Common myeloid progenitor, CD34-positive (primary cell): Measurements from ENCODE around the gene DOK3. TPM values are rescaled to one million over a fixed set of nuclear protein-coding genes. Genes with fewer than 3 reads are reported as not detected.

Experiments
- CTCF ChIA-PET: fragments of 350-600 bp; sonication (Branson Sonifier 250); formaldehyde crosslinking; loops from one replicate; lab custom pipeline; 2021; ENCODE audit warnings: antibody characterized with exemption; lab: Charles Lee
- POLR2A ChIA-PET: fragments of 350-600 bp; sonication (Branson Sonifier 250); formaldehyde crosslinking; loops from one replicate; lab custom pipeline; 2021; ENCODE audit warnings: antibody characterized with exemption; lab: Charles Lee
- DNase-seq, 3 donors: peaks; one replicate each; pipeline versions ENCODE4 v3.0.0 to v3.0.0-alpha.2; 2013
- H3K27ac ChIP-seq, 2 experiments: 1 replicate in 1 of 2; 2 replicates in 1 of 2; pipeline ENCODE4 v1.7.0; 2013; ENCODE audit warnings: inconsistent platforms in 2 of 2, low read length in 2 of 2, mild to moderate bottlenecking in 2 of 2, low read depth in 1 of 2, moderate library complexity in 1 of 2; ENCODE audit not compliant: severe bottlenecking in 2 of 2, insufficient read depth in 1 of 2, poor library complexity in 1 of 2
- H3K27me3 ChIP-seq, 5 experiments: replicated peaks in 2 of 5; 1 replicate in 3 of 5; 2 replicates in 2 of 5; pipeline versions ENCODE4 v1.6.1 to v1.7.0; 2013; ENCODE audit warnings: low read length in 4 of 5, mild to moderate bottlenecking in 2 of 5, moderate library complexity in 2 of 5, inconsistent platforms in 1 of 5; ENCODE audit not compliant: insufficient read depth in 5 of 5, control insufficient read depth in 4 of 5
- H3K36me3 ChIP-seq, 4 experiments: 1 replicate in 2 of 4; 2 replicates in 2 of 4; pipeline versions ENCODE4 v1.6.1 to v1.7.0; 2013; ENCODE audit warnings: low read length in 3 of 4, control low read depth in 1 of 4, mild to moderate bottlenecking in 1 of 4; ENCODE audit not compliant: control insufficient read depth in 4 of 4, insufficient read depth in 4 of 4
- H3K4me1 ChIP-seq, 4 experiments: 1 replicate in 3 of 4; 2 replicates in 1 of 4; pipeline versions ENCODE4 v1.6.1 to v1.7.1; 2013; ENCODE audit warnings: low read length in 3 of 4, mild to moderate bottlenecking in 3 of 4, control low read depth in 1 of 4, inconsistent platforms in 1 of 4, moderate library complexity in 1 of 4; ENCODE audit not compliant: control insufficient read depth in 4 of 4, insufficient read depth in 4 of 4; ENCODE audit errors: control extremely low read depth in 1 of 4
- H3K4me3 ChIP-seq, 7 experiments: 1 replicate in 4 of 7; 2 replicates in 3 of 7; pipeline versions ENCODE4 v1.5.1 to v1.7.0; 2013; ENCODE audit warnings: mild to moderate bottlenecking in 7 of 7, low read length in 6 of 7, moderate library complexity in 6 of 7, inconsistent platforms in 2 of 7, low read depth in 2 of 7, control low read depth in 1 of 7; ENCODE audit not compliant: insufficient read depth in 4 of 7, control insufficient read depth in 1 of 7; ENCODE audit errors: extremely low read depth in 1 of 7
- H3K9me3 ChIP-seq, 5 experiments: 1 replicate in 4 of 5; 2 replicates in 1 of 5; pipeline versions ENCODE4 v1.6.1 to v1.7.1; 2013; ENCODE audit warnings: low read length in 4 of 5, mild to moderate bottlenecking in 2 of 5, inconsistent platforms in 1 of 5, low read depth in 1 of 5, moderate library complexity in 1 of 5; ENCODE audit not compliant: control insufficient read depth in 4 of 5, insufficient read depth in 2 of 5; ENCODE audit errors: control extremely low read depth in 1 of 5
- WGBS: methylation state at CpG from one replicate; pipeline ENCODE4 v1.1.5; 2013; ENCODE audit not compliant: insufficient coverage; 5-methylcytosine and 5-hydroxymethylcytosine counted together
- polyA plus RNA-seq: library from polyadenylated mRNA; unstranded; fragments of 120-200 nt; gene quantifications from one replicate; pipeline ENCODE4 v1.2.1, GENCODE V29; 2013

The DOK3 gene
- polyA plus RNA-seq = 47.9 TPM

GRCh38 chr5:177509381-177509951, at the start of gene DOK3:
Gene DOK3 (minus strand): TSS chr5:177509826. CDS start chr5:177509540, 286 bp downstream.
- Histone ChIP-seq H3K27me3 (no peaks in the 10 kb centered on the region), H3K27ac (peak within 1 kb of the TSS; percentile 58 to 82), H3K4me3 (peak within 1 kb of the TSS; percentile 28 to 83 (median 71)), H3K4me1 (peaks cover 3 to 51% (median 47%) of the 10 kb centered on the region in 4 experiments), H3K36me3 (peaks cover 0 to 56% (median 48%) of the 10 kb centered on the region in 4 experiments), H3K9me3 (no peaks in the 10 kb centered on the region)
- DNase-seq = peak in 2 of 3 donors; percentile 32 to 45
- ChIA-PET CTCF (interaction anchor here (1.0 to 12.3 kb wide), 14 partner anchors 12 to 200 kb away, joined by 3 to 206 read pairs (median 6); partner anchors contain the start of genes PDLIM7 and PFN3), POLR2A (interaction anchor here (0.6 to 1.3 kb wide), 4 partner anchors 12 to 395 kb away, joined by 3 to 6 read pairs (median 3); partner anchors contain the start of genes PDLIM7 and TMED9)
- WGBS = 3% methylated on average over 16 of the region's 20 CpGs

GRCh38 chr5:177557796-177558195, 48.2 kb upstream of the DOK3 start:
- H3K27me3 ChIP-seq = no peaks in the 10 kb centered on the region
- no peak overlapping the region for H3K4me3 ChIP-seq
- H3K27ac ChIP-seq = no peak overlapping the region
- DNase-seq = no peak
- no peaks in the 10 kb centered on the region for H3K36me3 ChIP-seq
- WGBS = 96% methylated on average over 4 of the region's 5 CpGs
- ChIA-PET POLR2A (no interaction called here), CTCF (no interaction called here)
- H3K4me1 ChIP-seq = peaks cover 4 to 26% (median 22%) of the 10 kb centered on the region in 4 experiments
- peaks cover 0 to 5% (median 0%) of the 10 kb centered on the region in 5 experiments for H3K9me3 ChIP-seq

- POLR2A ChIA-PET = interaction anchor here (0.7 kb wide), 1 partner anchor 1133 kb away, joined by 3 read pairs; no protein-coding TSS in a partner anchor
- CTCF ChIA-PET = interaction anchor here (1.2 kb wide), 1 partner anchor 20 kb away, joined by 3 read pairs; no protein-coding TSS in a partner anchor
- H3K27me3 ChIP-seq = no peaks in the 10 kb centered on the region
- H3K4me1 ChIP-seq = peaks cover 4 to 30% (median 24%) of the 10 kb centered on the region in 4 experiments
- no peak overlapping the region for H3K27ac ChIP-seq
- peaks cover 0 to 2% (median 0%) of the 10 kb centered on the region in 5 experiments for H3K9me3 ChIP-seq
- WGBS = 52% methylated on average over 2 of the region's 4 CpGs
- peak; percentile 43 to 83 (median 70) for DNase-seq
- H3K36me3 ChIP-seq = peaks cover 0 to 5% (median 0%) of the 10 kb centered on the region in 4 experiments
- no peak overlapping the region for H3K4me3 ChIP-seq
Measured at GRCh38 chr5:177557041-177557647, 47.5 kb upstream of the DOK3 start.

- 100% methylated on average over 1 of the region's 5 CpGs for WGBS
- peaks cover 0 to 17% (median 4%) of the 10 kb centered on the region in 4 experiments for H3K36me3 ChIP-seq
- no peak for DNase-seq
- H3K9me3 ChIP-seq = no peaks in the 10 kb centered on the region
- no peak overlapping the region for H3K4me3 ChIP-seq
- ChIA-PET CTCF (interaction anchor here (1.0 to 1.2 kb wide), 2 partner anchors 9 to 18 kb away, joined by 3 read pairs; no protein-coding TSS in a partner anchor), POLR2A (no interaction called here)
- H3K4me1 ChIP-seq = peaks cover 4 to 30% (median 24%) of the 10 kb centered on the region in 4 experiments
- no peak overlapping the region for H3K27ac ChIP-seq
- no peaks in the 10 kb centered on the region for H3K27me3 ChIP-seq
Measured at GRCh38 chr5:177555665-177556064, 46.0 kb upstream of the DOK3 start.

GRCh38 chr5:177555228-177555627, 45.6 kb upstream of the DOK3 start:
- ChIA-PET CTCF (interaction anchor here (1.0 kb wide), 1 partner anchor 9 kb away, joined by 3 read pairs; no protein-coding TSS in a partner anchor), POLR2A (no interaction called here)
- peaks cover 4 to 30% (median 24%) of the 10 kb centered on the region in 4 experiments for H3K4me1 ChIP-seq
- peak overlapping the region in 2 of 7 experiments; percentile 87 to 91 for H3K4me3 ChIP-seq
- no peak for DNase-seq
- H3K36me3 ChIP-seq = peaks cover 0 to 20% (median 6%) of the 10 kb centered on the region in 4 experiments
- no peaks in the 10 kb centered on the region for H3K27me3 ChIP-seq
- H3K9me3 ChIP-seq = no peaks in the 10 kb centered on the region
- no peak overlapping the region for H3K27ac ChIP-seq
- WGBS = 100% methylated on average over 1 of the region's 2 CpGs

GRCh38 chr5:177554474-177555111, 45.0 kb upstream of the DOK3 start, which contains the start of gene FAM193B:
Gene FAM193B (minus strand): TSS chr5:177554563. CDS start chr5:177554458, 105 bp downstream.
- ChIA-PET CTCF (interaction anchor here (1.0 to 1.1 kb wide), 3 partner anchors 8 to 53 kb away, joined by 3 read pairs; no protein-coding TSS in a partner anchor), POLR2A (no interaction called here)
- peak within 1 kb of the TSS; percentile 73 to 91 (median 85) for H3K4me3 ChIP-seq
- DNase-seq = peak; percentile 93 to 96 (median 96)
- peak within 1 kb of the TSS in 1 of 2 experiments; percentile 68 for H3K27ac ChIP-seq
- no peaks in the 10 kb centered on the region for H3K27me3 ChIP-seq
- no peaks in the 10 kb centered on the region for H3K9me3 ChIP-seq
- 17% methylated on average over 28 of the region's 49 CpGs for WGBS
- peaks cover 4 to 30% (median 24%) of the 10 kb centered on the region in 4 experiments for H3K4me1 ChIP-seq
- H3K36me3 ChIP-seq = peaks cover 0 to 22% (median 8%) of the 10 kb centered on the region in 4 experiments
